ENCODE measurements around the gene ZMYND8. TPM values are rescaled to one million over a fixed set of nuclear protein-coding genes. Genes with fewer than 3 reads are reported as not detected.
A peak's percentile ranks its signal among the peaks of the same experiment; 100 is the strongest.

ZMYND8 gene
- total and polyA plus RNA-seq, 2 donors (not counting 3 experiments of a cell fraction or from before 2014, with no cell fraction given): 30.6 to 75.2 TPM

- ChIA-PET POLR2A (no interaction called here), CTCF (interaction anchor here (0.6 to 9.2 kb wide), 3 partner anchors 40 to 106 kb away, joined by 3 to 153 read pairs (median 110); partner anchors contain the start of gene ZMYND8)
- no peak overlapping the region for H3K9ac ChIP-seq (replicated peaks; ENCODE audit: extremely low read depth, insufficient read depth, low read length)
- FAIRE-seq (no peak), DNase-seq (ENCODE audit: low read depth, low spot score) (peak; percentile 43)
- H3K9me3 ChIP-seq (replicated peaks; ENCODE audit: control insufficient read depth, insufficient read depth, low read length): no peaks in the 10 kb centered on the region
- H3K4me2 ChIP-seq (ENCODE audit: insufficient read depth, low read length): no peak overlapping the region
- no peaks in the 10 kb centered on the region for H4K20me1 ChIP-seq (replicated peaks; ENCODE audit: control insufficient read depth, extremely low read depth, insufficient read depth, low read length)
- no peak overlapping the region for H3K27ac ChIP-seq (ENCODE audit: insufficient read depth, low read depth, low read length)
- no peaks in the 10 kb centered on the region for H3K9me1 ChIP-seq (replicated peaks; ENCODE audit: control insufficient read depth, extremely low read depth, insufficient read depth, low read length)
- intact Hi-C loops (cut with micrococcal nuclease): no loop called here
- H2AFZ ChIP-seq (ENCODE audit: low read depth, low read length): no peak overlapping the region
- no peak overlapping the region for H3K4me3 ChIP-seq (replicated peaks in 1 of 3; ENCODE audit: insufficient read depth in 1 of 3, low read depth in 1 of 3, low read length in 3 of 3)
- peaks cover 15 to 20% of the 10 kb centered on the region in 2 experiments for H3K36me3 ChIP-seq (ENCODE audit: control insufficient read depth in 2 of 2, extremely low read depth in 1 of 2, insufficient read depth in 2 of 2, low read length in 2 of 2)
- BruUV-seq (replicated peaks): no TSS peak
- TF ChIP-seq POLR2AphosphoS5 (IDR thresholded peaks at IDR 0.05; ENCODE audit: insufficient read depth, low read depth, low read length) (no peak), MAX (IDR thresholded peaks at IDR 0.05; ENCODE audit: insufficient read depth, insufficient read length) (no peak), MYC (IDR thresholded peaks at IDR 0.05; ENCODE audit: low read depth, low read length) (no peak), POLR2A (IDR thresholded peaks at IDR 0.05; ENCODE audit: low read depth, low read length) (no peak), FOS (IDR thresholded peaks at IDR 0.05; ENCODE audit: borderline replicate concordance, insufficient read depth, low read length) (no peak), EZH2 (IDR thresholded peaks at IDR 0.05; ENCODE audit: borderline replicate concordance, low read depth, low read length, severe bottlenecking) (no peak), GATA2 (IDR thresholded peaks at IDR 0.05; ENCODE audit: insufficient read depth, insufficient read length, low read depth, low read length) (no peak), JUN (IDR thresholded peaks at IDR 0.05; ENCODE audit: borderline replicate concordance, insufficient read depth, insufficient read length, low read depth) (no peak), CTCF (IDR thresholded peaks at IDR 0.05; ENCODE audit: extremely low read depth in 1 of 2, insufficient read depth in 1 of 2, low read depth in 1 of 2, low read length in 2 of 2) (no peak)
- no peaks in the 10 kb centered on the region for H3K27me3 ChIP-seq (ENCODE audit: control insufficient read depth in 2 of 2, insufficient read depth in 2 of 2, low read length in 2 of 2)
- peaks cover 44% of the 10 kb centered on the region for H3K4me1 ChIP-seq (ENCODE audit: control insufficient read depth, extremely low read depth, insufficient read depth, low read length)
- peaks cover 32% of the 10 kb centered on the region for H3K79me2 ChIP-seq (ENCODE audit: control insufficient read depth, insufficient read depth, low read length)
- dilution Hi-C loops (cut with MboI; ENCODE audit: extremely low pct_ligation_motif_present, low sequenced_read_pairs): loop anchor here (10.0 kb wide), 1 partner anchor 58 kb away; no protein-coding TSS in a partner anchor
Measured at GRCh38 chr20:47276851-47277534, 79.5 kb downstream of the ZMYND8 start.

Measured in endothelial cell of umbilical vein (primary cell).